Anterior cingulate cortex (tissue), 58 donors: ENCODE data around the gene ROCK2.

Experiments used
- DNase-seq, 58 donors: peaks; one replicate each; lab custom pipeline; 2025; lab: John Stamatoyannopoulos, UW

ROCK2 gene

DNA sequence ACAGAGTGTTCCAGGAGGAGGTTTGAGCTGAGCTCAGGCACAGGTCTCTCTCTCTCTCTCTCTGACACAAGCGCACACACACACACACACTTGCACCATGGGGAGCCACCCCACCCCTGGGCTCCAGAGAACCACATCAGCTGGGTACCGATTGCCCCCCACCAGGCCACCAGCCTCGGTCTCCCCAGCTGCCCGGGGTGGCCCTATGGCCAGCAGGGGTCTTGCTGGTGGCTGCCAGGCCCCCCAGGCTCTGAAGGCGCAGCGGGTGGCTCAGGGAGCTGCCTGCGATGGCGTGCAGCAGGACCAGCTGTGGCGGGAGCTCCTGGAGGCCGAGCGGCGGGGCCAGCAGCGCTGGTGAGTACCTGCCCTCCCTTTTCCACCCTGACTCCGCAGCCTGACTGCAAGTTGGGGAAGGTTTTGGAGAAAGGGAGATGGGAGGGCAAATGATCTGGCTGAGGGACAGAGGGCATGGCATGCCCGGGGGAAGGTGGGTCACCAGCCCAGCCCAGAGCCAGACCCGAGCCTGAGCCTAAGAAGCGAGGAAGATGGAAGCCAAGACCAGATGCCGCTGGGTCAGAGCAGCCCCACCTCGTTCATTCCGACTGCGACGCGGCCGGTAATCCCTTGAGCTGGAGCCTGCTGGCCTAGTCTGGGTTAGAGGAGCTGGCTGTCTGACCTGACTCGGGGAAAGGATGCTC is 211.0 kb downstream of the ROCK2 start:
- DNase-seq: peak in 1 of 58 donors; percentile 12

DNA sequence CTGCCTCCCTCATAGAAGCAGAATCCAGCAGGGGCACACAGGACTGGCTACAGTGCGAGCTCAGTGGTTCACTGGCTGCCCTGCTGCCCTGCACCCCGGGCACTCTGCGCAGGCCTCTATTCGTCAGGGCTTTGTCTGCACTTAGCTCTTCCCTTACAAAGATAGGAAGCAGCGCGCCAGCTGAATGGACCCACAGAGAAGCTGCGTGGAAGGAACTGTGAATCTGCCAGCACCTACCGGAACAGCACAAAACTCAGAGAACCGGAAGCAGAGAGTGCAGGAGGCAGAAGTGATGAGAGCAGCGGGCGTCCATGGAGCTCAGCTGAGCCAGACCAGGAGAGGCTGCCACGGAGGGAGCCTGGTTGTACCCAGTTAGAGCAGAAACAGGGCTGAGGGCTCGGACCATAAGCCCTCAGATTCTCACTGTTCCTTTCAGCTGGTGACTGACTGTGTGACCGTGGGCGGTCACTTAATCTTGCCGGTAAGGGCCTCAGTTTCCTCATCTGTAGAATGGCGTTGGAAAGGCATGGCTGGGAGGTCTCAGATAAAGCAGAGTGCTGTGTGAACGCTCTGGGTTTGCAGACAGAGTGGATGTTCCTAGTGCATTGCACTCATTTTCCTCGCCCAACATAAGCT is 212.3 kb downstream of the ROCK2 start:
- peak in 31 of 58 donors; percentile 14 to 71 (median 46) for DNase-seq

DNA sequence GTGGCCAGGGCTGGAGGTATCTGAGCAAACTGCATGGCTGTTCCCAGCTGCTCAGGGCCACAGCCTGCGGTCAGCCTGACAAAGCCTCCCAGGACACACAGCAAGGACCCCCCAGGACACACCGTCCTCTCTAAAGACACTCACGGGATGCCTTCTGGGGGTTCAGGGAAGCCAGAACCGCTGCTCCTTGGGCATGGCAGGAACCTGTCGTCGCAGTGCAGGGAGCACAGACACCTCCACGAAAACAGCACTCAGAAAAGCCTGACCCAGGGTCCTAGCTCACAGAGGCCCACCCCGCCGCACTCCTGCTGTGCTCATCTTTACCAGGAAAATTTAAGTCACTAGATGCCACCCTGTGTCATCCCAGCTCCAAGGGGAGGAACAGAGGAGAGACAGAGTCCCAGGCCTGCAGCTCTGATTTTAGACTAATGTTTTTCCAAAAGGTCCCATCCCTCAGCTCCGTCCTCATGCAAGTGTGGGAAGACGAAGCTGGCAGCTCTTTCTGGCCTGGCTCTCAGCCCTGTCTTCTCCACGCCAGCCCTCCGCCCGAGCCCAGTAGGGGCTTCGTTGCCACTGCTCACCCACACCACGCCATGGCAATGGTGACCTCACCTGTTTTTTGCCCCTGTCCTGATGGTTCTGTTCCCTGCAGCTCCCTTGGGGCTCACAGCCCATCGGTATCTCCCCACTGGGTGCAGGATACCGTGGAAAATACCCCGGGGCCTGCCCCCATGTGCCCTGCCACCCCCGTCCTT is 213.1 kb downstream of the ROCK2 start:
- DNase-seq: peak in 2 of 58 donors; percentile 15 to 45
